Measurements from ENCODE around the gene OTOG.
A peak's percentile ranks its signal among the peaks of the same experiment; 100 is the strongest.

Gene OTOG

GRCh38 chr11:17543041-17543440 is 4.0 kb upstream of the OTOG start:
- no peak overlapping the region for H3K27ac Mint-ChIP-seq
- H3K36me3 Mint-ChIP-seq = no peaks in the 10 kb centered on the region
- peaks cover 12% of the 10 kb centered on the region for H3K4me1 Mint-ChIP-seq
- no peak overlapping the region for H3K4me3 Mint-ChIP-seq
- ATAC-seq (no peak), DNase-seq (ENCODE audit: low spot score in 2 of 2) (no peak)
- no peaks in the 10 kb centered on the region for H3K9me3 Mint-ChIP-seq

GRCh38 chr11:17543574-17544180 is 3.4 kb upstream of the OTOG start:
- peak overlapping the region; percentile 1 for H3K4me3 Mint-ChIP-seq
- ATAC-seq (no peak), DNase-seq (ENCODE audit: low spot score in 2 of 2) (no peak)
- no peaks in the 10 kb centered on the region for H3K9me3 Mint-ChIP-seq
- H3K36me3 Mint-ChIP-seq = no peaks in the 10 kb centered on the region
- H3K27ac Mint-ChIP-seq = no peak overlapping the region
- peaks cover 12% of the 10 kb centered on the region for H3K4me1 Mint-ChIP-seq

GRCh38 chr11:17544181-17544622 is 2.9 kb upstream of the OTOG start, which contains the start of gene USH1C:
Gene USH1C, minus strand, starts transcription at chr11:17544416. Its CDS starts 109 bp downstream, at chr11:17544307.
- ATAC-seq (peak; percentile 44), DNase-seq (ENCODE audit: low spot score in 2 of 2) (peak in 1 of 2 donors; percentile 20)
- peak within 1 kb of the TSS; percentile 1 for H3K4me3 Mint-ChIP-seq
- H3K9me3 Mint-ChIP-seq = no peaks in the 10 kb centered on the region
- H3K4me1 Mint-ChIP-seq = peaks cover 12% of the 10 kb centered on the region
- no peaks in the 10 kb centered on the region for H3K36me3 Mint-ChIP-seq
- no peak within 1 kb of the TSS for H3K27ac Mint-ChIP-seq

- H3K4me3 Mint-ChIP-seq = no peak overlapping the region
- H3K36me3 Mint-ChIP-seq = no peaks in the 10 kb centered on the region
- ATAC-seq (no peak), DNase-seq (ENCODE audit: low spot score in 2 of 2) (no peak)
- no peak overlapping the region for H3K27ac Mint-ChIP-seq
- H3K4me1 Mint-ChIP-seq = peaks cover 19% of the 10 kb centered on the region
- H3K9me3 Mint-ChIP-seq = no peaks in the 10 kb centered on the region
Measured at GRCh38 chr11:17546240-17546639, 819 bp upstream of the OTOG start.

GRCh38 chr11:17547932-17548331 is 873 bp downstream of the OTOG start:
- peaks cover 19% of the 10 kb centered on the region for H3K4me1 Mint-ChIP-seq
- no peak for ATAC-seq

GRCh38 chr11:17548444-17548843 is 1.4 kb downstream of the OTOG start:
- DNase-seq (ENCODE audit: low spot score in 2 of 2) (no peak), ATAC-seq (no peak)
- no peak overlapping the region for H3K27ac Mint-ChIP-seq
- no peaks in the 10 kb centered on the region for H3K9me3 Mint-ChIP-seq
- H3K36me3 Mint-ChIP-seq = no peaks in the 10 kb centered on the region
- no peak overlapping the region for H3K4me3 Mint-ChIP-seq
- H3K4me1 Mint-ChIP-seq = peaks cover 19% of the 10 kb centered on the region

More at GRCh38 chr11:17547932-17548331, 873 bp downstream of the OTOG start:
- H3K4me3 Mint-ChIP-seq = no peak overlapping the region
- peak overlapping the region; percentile 20 for H3K27ac Mint-ChIP-seq
- H3K36me3 Mint-ChIP-seq = no peaks in the 10 kb centered on the region
- no peak for DNase-seq (ENCODE audit: low spot score in 2 of 2)
- H3K9me3 Mint-ChIP-seq = no peaks in the 10 kb centered on the region

GRCh38 chr11:17550450-17551346 is 3.6 kb downstream of the OTOG start:
- no peaks in the 10 kb centered on the region for H3K9me3 Mint-ChIP-seq
- H3K27ac Mint-ChIP-seq = no peak overlapping the region
- DNase-seq (ENCODE audit: low spot score in 2 of 2) (no peak), ATAC-seq (peak; percentile 46)
- H3K4me3 Mint-ChIP-seq = no peak overlapping the region
- peaks cover 13% of the 10 kb centered on the region for H3K4me1 Mint-ChIP-seq
- no peaks in the 10 kb centered on the region for H3K36me3 Mint-ChIP-seq

- H3K36me3 Mint-ChIP-seq = no peaks in the 10 kb centered on the region
- ATAC-seq (peak; percentile 4), DNase-seq (ENCODE audit: low spot score in 2 of 2) (no peak)
- H3K27ac Mint-ChIP-seq = no peak overlapping the region
- H3K4me1 Mint-ChIP-seq = peaks cover 13% of the 10 kb centered on the region
- no peaks in the 10 kb centered on the region for H3K9me3 Mint-ChIP-seq
- H3K4me3 Mint-ChIP-seq = no peak overlapping the region
Measured at GRCh38 chr11:17551347-17552040, 4.4 kb downstream of the OTOG start.

- H3K9me3 Mint-ChIP-seq = no peaks in the 10 kb centered on the region
- H3K4me1 Mint-ChIP-seq = peaks cover 13% of the 10 kb centered on the region
- no peaks in the 10 kb centered on the region for H3K36me3 Mint-ChIP-seq
- H3K4me3 Mint-ChIP-seq = no peak overlapping the region
- no peak for ATAC-seq
- no peak overlapping the region for H3K27ac Mint-ChIP-seq
- DNase-seq (ENCODE audit: low spot score in 2 of 2) = no peak
Measured at GRCh38 chr11:17552041-17552355, 4.9 kb downstream of the OTOG start.

GRCh38 chr11:17552392-17553248 is 5.6 kb downstream of the OTOG start:
- Mint-ChIP-seq H3K36me3 (no peaks in the 10 kb centered on the region), H3K4me1 (peaks cover 6% of the 10 kb centered on the region), H3K4me3 (no peak overlapping the region), H3K27ac (no peak overlapping the region), H3K9me3 (no peaks in the 10 kb centered on the region)
- DNase-seq (ENCODE audit: low spot score in 2 of 2) (no peak), ATAC-seq (peak; percentile 37)

GRCh38 chr11:17553249-17553546 is 6.1 kb downstream of the OTOG start:
- H3K9me3 Mint-ChIP-seq = no peaks in the 10 kb centered on the region
- no peak overlapping the region for H3K4me3 Mint-ChIP-seq
- no peak overlapping the region for H3K27ac Mint-ChIP-seq
- H3K4me1 Mint-ChIP-seq = peaks cover 6% of the 10 kb centered on the region
- DNase-seq (ENCODE audit: low spot score in 2 of 2) = no peak
- ATAC-seq = no peak
- H3K36me3 Mint-ChIP-seq = no peaks in the 10 kb centered on the region

- H3K4me3 Mint-ChIP-seq = no peak overlapping the region
- no peak overlapping the region for H3K27ac Mint-ChIP-seq
- H3K9me3 Mint-ChIP-seq = no peaks in the 10 kb centered on the region
- ATAC-seq = no peak
- H3K36me3 Mint-ChIP-seq = no peaks in the 10 kb centered on the region
- no peak for DNase-seq (ENCODE audit: low spot score in 2 of 2)
- peaks cover 6% of the 10 kb centered on the region for H3K4me1 Mint-ChIP-seq
Measured at GRCh38 chr11:17554487-17554886, 7.4 kb downstream of the OTOG start.

GRCh38 chr11:17556999-17557398 is 9.9 kb downstream of the OTOG start:
- no peak for DNase-seq (ENCODE audit: low spot score in 2 of 2)
- no peaks in the 10 kb centered on the region for H3K9me3 Mint-ChIP-seq

GRCh38 chr11:17558025-17558780 is 11.1 kb downstream of the OTOG start:
- no peaks in the 10 kb centered on the region for H3K9me3 Mint-ChIP-seq
- H3K4me1 Mint-ChIP-seq = no peaks in the 10 kb centered on the region
- DNase-seq (ENCODE audit: low spot score in 2 of 2) = no peak
- H3K36me3 Mint-ChIP-seq = no peaks in the 10 kb centered on the region
- H3K27ac Mint-ChIP-seq = no peak overlapping the region
- H3K4me3 Mint-ChIP-seq = no peak overlapping the region
- no peak for ATAC-seq

More at GRCh38 chr11:17556999-17557398, 9.9 kb downstream of the OTOG start:
- Mint-ChIP-seq H3K27ac (no peak overlapping the region), H3K4me3 (no peak overlapping the region), H3K4me1 (no peaks in the 10 kb centered on the region), H3K36me3 (no peaks in the 10 kb centered on the region)
- ATAC-seq = no peak

All from stimulated activated effector memory CD8-positive, alpha-beta T cell treated with anti-CD3 and anti-CD28 coated beads, Interleukin-12 subunit alpha, Interleukin-12 subunit beta, amount 100 ng/mL, for 72 hours (primary cell).